ENCODE measurements around the gene MAP4K4.

MAP4K4 gene

GRCh38 chr2:101844055-101844635 is 146.6 kb downstream of the MAP4K4 start:
- DNase-seq, result no peak

GRCh38 chr2:101846973-101847372 is 149.5 kb downstream of the MAP4K4 start:
- no peak for DNase-seq

GRCh38 chr2:101847661-101848339 is 150.3 kb downstream of the MAP4K4 start:
- DNase-seq, result no peak

- DNase-seq, result no peak
Observed at GRCh38 chr2:101848769-101849410, 151.4 kb downstream of the MAP4K4 start.

DNA sequence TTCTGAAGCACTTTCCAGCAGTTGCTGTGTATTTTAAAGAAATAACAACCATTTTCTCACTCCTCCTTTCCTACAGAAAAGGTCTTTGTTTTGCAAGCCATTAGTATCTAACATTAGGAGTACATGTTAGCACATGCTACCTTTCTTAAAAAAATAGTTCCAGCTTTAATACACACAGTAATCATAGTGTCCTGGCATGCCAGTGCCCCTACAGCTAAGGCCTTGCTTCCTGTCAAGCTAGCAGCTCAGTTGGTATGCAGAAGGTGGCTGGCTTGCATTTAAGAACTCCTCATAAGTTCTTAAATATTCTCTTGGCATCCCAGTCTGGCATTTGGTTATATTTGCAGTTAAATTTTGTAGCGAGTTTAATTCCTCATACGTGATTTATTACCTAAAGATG is 152.9 kb downstream of the MAP4K4 start:
- DNase-seq, result no peak

- DNase-seq, result no peak
Observed at GRCh38 chr2:101850991-101851390, 153.5 kb downstream of the MAP4K4 start.

DNA sequence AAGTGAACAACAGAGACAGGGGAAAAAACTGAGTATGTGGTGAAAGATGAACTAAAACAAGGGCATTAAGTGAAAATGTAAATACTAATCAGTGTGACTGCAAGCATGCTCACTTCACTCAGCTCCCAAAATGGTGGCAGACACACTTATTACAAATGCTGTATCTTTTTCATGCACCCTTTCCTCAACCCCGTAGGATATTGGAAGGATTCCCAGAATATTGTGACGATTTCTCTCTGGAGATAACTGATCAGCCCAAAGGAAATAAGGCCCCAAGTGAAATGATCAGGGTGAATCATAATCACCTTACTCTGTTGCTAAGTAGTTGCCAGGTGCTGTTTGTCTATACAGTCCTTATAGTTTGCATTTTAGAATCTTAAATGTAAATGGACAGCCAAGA is 155.3 kb downstream of the MAP4K4 start:
- DNase-seq, result no peak

GRCh38 chr2:101854877-101855276 is 157.4 kb downstream of the MAP4K4 start:
- no peak for DNase-seq

DNA sequence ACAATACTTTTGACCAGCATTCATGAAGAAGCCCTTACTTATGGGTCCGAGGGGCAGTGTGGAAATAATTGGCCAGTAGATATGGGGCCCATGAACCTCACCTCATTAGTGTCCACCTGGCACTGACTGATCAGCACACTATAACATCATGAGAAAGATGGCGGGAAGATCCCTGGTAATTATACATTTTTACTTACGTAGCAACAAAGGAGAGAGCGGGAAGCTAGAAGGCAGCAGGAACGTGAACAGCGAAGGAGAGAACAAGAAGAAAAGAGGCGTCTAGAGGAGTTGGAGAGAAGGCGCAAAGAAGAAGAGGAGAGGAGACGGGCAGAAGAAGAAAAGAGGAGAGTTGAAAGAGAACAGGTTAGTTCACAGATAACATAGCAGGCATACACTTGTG is 158.3 kb downstream of the MAP4K4 start:
- DNase-seq, result no peak

- DNase-seq, result no peak
Observed at GRCh38 chr2:101858246-101858645, 160.7 kb downstream of the MAP4K4 start.

- no peak for DNase-seq
Observed at GRCh38 chr2:101858910-101859309, 161.4 kb downstream of the MAP4K4 start.

DNA sequence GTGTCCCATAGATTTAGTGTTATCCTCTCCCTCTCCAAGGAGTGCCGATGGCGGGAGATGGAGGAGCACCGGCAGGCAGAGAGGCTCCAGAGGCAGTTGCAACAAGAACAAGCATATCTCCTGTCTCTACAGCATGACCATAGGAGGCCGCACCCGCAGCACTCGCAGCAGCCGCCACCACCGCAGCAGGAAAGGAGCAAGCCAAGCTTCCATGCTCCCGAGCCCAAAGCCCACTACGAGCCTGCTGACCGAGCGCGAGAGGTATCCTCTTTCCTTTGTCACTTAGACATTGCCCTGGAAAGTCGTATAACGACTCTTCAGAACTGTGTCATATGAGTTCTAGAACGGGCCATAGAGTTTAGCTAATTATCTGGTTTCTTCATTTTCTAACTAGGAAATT is 162.1 kb downstream of the MAP4K4 start:
- DNase-seq, result no peak

- no peak for DNase-seq
Observed at GRCh38 chr2:101860157-101860556, 162.7 kb downstream of the MAP4K4 start.

- no peak for DNase-seq
Observed at GRCh38 chr2:101860782-101861181, 163.3 kb downstream of the MAP4K4 start.

DNA sequence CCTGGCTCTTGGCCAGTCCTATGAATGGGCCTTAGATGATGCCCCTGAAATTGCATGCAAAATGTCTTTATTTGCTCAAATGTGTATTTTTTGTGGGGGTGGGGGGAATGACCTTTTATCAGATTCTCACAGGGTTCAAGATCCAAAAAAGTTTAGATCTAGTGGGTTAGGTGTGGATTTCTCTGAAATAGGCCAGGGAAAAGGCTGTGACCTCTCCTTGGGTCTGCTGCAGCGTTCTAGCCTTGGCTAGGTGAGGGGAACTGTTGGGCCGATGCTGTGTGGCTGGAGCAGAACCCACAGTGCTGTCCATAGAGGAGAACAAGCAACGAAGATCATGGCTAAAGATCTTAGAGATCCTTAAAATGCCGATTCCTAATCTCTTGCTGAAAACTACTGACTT is 163.9 kb downstream of the MAP4K4 start:
- DNase-seq, result no peak

GRCh38 chr2:101863534-101863933 is 166.0 kb downstream of the MAP4K4 start:
- no peak for DNase-seq

GRCh38 chr2:101864426-101864825 is 166.9 kb downstream of the MAP4K4 start:
- no peak for DNase-seq

DNA sequence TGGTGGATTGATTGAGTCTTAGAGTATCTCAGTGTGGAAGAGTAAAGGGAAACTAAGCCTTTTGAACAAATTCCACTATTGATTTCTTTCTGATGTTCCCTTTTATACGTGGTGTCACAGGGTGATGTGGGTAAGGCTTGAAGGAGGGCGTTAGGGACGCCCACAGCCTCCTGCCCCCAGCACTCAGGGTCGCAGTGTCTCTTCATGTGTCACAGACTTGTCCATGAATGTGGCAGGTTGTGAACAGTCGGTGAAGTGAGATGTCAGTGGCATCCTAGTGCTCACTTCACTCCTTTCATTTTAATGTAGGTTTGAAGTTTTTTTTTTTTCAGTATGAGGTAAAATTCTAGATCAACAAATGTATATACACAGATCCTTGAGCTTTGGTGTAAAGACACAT is 171.0 kb downstream of the MAP4K4 start:
- DNase-seq, result no peak

DNA sequence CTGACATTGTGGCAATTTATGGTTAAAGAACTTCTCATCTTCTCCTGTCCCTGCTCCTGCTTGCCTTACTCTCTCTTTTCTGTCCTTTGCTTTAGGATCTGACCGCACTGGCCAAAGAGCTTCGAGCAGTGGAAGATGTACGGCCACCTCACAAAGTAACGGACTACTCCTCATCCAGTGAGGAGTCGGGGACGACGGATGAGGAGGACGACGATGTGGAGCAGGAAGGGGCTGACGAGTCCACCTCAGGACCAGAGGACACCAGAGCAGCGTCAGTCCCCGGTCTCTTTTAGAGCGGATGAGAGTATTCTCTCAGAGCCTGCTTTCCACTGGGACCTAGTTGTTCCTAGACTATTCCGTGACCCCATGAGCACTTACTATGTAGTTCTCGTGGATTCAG is 172.0 kb downstream of the MAP4K4 start:
- DNase-seq, result no peak

DNA sequence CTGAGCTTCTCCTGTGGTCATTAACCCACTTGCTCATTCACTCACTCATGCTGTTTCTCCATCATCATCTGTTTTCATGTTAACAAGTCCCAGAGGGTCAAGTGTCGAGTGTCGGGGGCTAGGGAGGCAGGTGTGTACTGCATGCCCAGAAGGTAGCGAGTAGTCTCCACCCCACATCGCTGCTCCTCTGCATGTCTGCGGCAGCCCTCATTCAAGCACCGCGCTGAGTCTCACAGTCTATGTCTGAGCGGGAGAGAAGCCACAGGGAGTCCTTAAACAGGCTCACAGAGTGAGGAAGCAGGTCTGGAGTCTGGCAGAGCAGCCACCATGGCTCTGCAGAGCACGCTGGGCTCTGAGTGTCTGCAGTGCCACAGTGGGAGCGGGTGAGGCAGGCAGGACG is 172.9 kb downstream of the MAP4K4 start:
- no peak for DNase-seq

- DNase-seq, result no peak
Observed at GRCh38 chr2:101871480-101871879, 174.0 kb downstream of the MAP4K4 start.

GRCh38 chr2:101872480-101872879 is 175.0 kb downstream of the MAP4K4 start:
- no peak for DNase-seq

GRCh38 chr2:101873543-101873942 is 176.0 kb downstream of the MAP4K4 start:
- DNase-seq, result no peak

DNA sequence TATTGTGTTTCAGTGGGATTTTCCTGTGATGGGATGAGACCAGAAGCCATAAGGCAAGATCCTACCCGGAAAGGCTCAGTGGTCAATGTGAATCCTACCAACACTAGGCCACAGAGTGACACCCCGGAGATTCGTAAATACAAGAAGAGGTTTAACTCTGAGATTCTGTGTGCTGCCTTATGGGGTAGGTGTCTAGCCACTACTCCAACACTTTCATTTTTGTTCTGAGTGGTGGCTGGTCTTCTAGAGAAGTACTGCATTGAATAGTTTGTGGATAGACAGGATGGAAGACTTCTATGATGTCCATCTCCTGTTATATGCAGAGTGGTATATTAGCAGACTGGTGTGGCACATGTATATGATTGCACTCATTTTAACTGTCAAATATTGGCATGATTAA is 176.6 kb downstream of the MAP4K4 start:
- DNase-seq, result no peak

DNA sequence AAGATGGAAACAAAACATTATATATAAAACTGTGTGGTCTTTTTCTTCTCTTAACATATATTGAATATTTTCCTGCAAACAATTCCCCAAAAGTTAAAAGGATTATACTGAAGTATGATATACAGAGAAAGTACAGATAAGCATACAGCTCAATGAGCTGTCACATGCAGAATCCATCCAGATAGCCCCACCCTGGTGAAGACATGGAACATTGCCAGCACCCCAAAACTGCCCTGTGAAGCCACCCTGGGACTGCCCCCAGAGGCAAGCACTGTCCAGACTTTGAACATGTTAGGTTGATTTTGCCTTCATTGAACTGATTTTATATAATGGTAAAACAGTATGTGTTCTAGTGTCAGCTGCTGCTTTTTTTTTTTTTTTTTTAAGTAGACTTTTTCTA is 182.0 kb downstream of the MAP4K4 start:
- DNase-seq, result no peak
